HCT116 (cell line): Measurements from ENCODE around the gene OR2H2.

Experiments
- CTCF ChIP-seq, 3 experiments: fragments of 200-600 bp in 1 of 3; sonication (generic) in 1 of 3; IDR thresholded peaks in 2 of 3; conservative IDR thresholded peaks in 1 of 3; 2 replicates each; pipeline ENCODE4 v1.5.1; 2012 to 2017; ENCODE audit warnings: low read depth in 2 of 3, low read length in 2 of 3, antibody characterized with exemption in 1 of 3, borderline replicate concordance in 1 of 3, control low read depth in 1 of 3, mild to moderate bottlenecking in 1 of 3, mixed read lengths in 1 of 3, mixed run types in 1 of 3, moderate library complexity in 1 of 3; ENCODE audit not compliant: insufficient read depth in 1 of 3
- EZH2 ChIP-seq: fragments of 200-600 bp; sonication (generic); IDR thresholded peaks from 2 replicates; pipeline ENCODE4 v1.6.1; 2017; ENCODE audit warnings: antibody characterized with exemption, mixed run types
- POLR2A ChIP-seq: IDR thresholded peaks from 2 replicates; pipeline ENCODE4 v1.7.0; 2011; ENCODE audit warnings: borderline replicate concordance; ENCODE audit not compliant: insufficient read depth, insufficient read length; ENCODE audit errors: extremely low read depth
- POLR2AphosphoS5 ChIP-seq: IDR thresholded peaks from 2 replicates; pipeline ENCODE4 v1.6.1; 2011; ENCODE audit warnings: mild to moderate bottlenecking, low read depth, low read length, moderate library complexity
- REST ChIP-seq: IDR thresholded peaks from 2 replicates; pipeline ENCODE4 v1.6.1; 2012; ENCODE audit warnings: low read depth
- SRF ChIP-seq: IDR thresholded peaks from 2 replicates; pipeline ENCODE4 v1.6.1; 2012; ENCODE audit warnings: low read depth

GRCh38 chr6:29593199-29593855 is 8.4 kb downstream of the OR2H2 start:
- no peak for TF ChIP-seq POLR2AphosphoS5
- TF ChIP-seq CTCF (IDR thresholded peaks at IDR 0.05 in 2 of 3, conservative IDR thresholded peaks at IDR 0.05 in 1 of 3; ENCODE audit: borderline replicate concordance in 1 of 3, insufficient read depth in 1 of 3, low read depth in 2 of 3, low read length in 2 of 3) = no peak
- no peak for TF ChIP-seq POLR2A
- TF ChIP-seq SRF = no peak
- no peak for TF ChIP-seq EZH2
- TF ChIP-seq REST = no peak
